ENCODE results near the gene IQUB.
"Not testable (repeated sequence)": the region's sequence is repeated elsewhere in the genome, so short reads cannot be mapped to it uniquely, and the experiment has no call there.

The IQUB gene

DNA sequence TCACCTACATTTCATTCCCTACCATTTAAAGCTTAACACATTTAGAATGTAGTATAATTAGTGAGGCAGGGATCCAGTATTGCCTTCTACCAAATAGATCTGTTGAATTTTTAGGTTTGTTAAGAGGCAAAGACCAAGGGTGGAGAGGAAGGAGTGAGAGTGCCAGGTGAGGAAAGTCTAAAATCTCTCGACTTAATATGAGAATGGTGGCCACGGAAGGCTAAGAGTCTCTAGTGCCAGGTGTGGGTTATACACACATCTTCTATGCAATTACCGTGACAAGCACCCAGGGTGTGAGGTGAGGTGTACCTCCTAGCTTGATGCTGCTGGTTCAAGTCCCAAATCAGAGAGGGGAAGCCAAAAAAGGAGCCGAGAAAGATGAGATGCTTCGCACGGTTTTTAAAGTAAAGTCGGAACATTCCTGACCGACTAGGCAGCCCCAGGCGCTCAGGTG lies 439 bp downstream of the IQUB start:
- POLR2A ChIA-PET = interaction anchor here (1.9 kb wide), 1 partner anchor 24 kb away, joined by 5 read pairs; the partner anchor contains the start of gene NDUFA5
- no peak for DNase-seq (ENCODE audit: extremely low spot score)

DNA sequence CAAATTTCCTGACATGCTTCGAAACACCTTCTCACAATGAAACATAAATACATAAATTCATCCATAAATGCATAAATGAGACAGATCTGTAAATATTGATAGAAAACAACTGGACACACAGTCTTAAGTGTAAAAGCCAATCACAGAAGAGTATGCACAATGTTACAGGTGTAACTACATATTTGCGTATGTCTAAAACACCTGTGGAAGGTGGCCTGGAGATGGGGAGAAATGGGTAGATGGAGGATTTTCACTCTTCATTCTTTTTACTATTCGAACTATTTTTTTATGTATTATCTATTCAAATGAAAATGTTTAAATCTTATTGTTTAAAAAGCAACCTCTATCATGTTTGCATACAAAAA lies 860 bp downstream of the IQUB start:
- TF ChIP-seq BHLHE40 (IDR thresholded peaks at IDR 0.05; ENCODE audit: borderline replicate concordance) (no peak), FOXA1 (IDR thresholded peaks at IDR 0.05) (no peak), LEF1 (IDR thresholded peaks at IDR 0.05; ENCODE audit: borderline replicate concordance) (no peak), SP1 (IDR thresholded peaks at IDR 0.05) (no peak), TARDBP (IDR thresholded peaks at IDR 0.05) (no peak), ELF4 (IDR thresholded peaks at IDR 0.05) (no peak), ZNF384 (IDR thresholded peaks at IDR 0.05) (no peak), FOXM1 (IDR thresholded peaks at IDR 0.05; ENCODE audit: borderline replicate concordance) (no peak), CTBP1 (IDR thresholded peaks at IDR 0.05; ENCODE audit: borderline replicate concordance) (no peak), HDGF (IDR thresholded peaks at IDR 0.05; ENCODE audit: borderline replicate concordance) (no peak), ARNT (IDR thresholded peaks at IDR 0.05) (no peak), FOXK2 (IDR thresholded peaks at IDR 0.05) (no peak), SUZ12 (IDR thresholded peaks at IDR 0.05) (no peak)
- TF ChIP-seq, protein P1, sequence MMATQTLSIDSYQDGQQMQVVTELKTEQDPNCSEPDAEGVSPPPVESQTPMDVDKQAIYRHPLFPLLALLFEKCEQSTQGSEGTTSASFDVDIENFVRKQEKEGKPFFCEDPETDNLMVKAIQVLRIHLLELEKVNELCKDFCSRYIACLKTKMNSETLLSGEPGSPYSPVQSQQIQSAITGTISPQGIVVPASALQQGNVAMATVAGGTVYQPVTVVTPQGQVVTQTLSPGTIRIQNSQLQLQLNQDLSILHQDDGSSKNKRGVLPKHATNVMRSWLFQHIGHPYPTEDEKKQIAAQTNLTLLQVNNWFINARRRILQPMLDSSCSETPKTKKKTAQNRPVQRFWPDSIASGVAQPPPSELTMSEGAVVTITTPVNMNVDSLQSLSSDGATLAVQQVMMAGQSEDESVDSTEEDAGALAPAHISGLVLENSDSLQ (IDR thresholded peaks at IDR 0.05) = no peak
- CTCF ChIA-PET = no interaction called here

More for the DNA sequence above, 439 bp downstream of the IQUB start:
- CTCF ChIA-PET = no interaction called here
- TF ChIP-seq FOXA1 (IDR thresholded peaks at IDR 0.05) (no peak), NFRKB (IDR thresholded peaks at IDR 0.05) (no peak), LEF1 (IDR thresholded peaks at IDR 0.05; ENCODE audit: borderline replicate concordance) (no peak), FOXM1 (IDR thresholded peaks at IDR 0.05; ENCODE audit: borderline replicate concordance) (no peak), L3MBTL2 (conservative IDR thresholded peaks at IDR 0.05) (no peak), BHLHE40 (IDR thresholded peaks at IDR 0.05; ENCODE audit: borderline replicate concordance) (no peak), FOXK2 (IDR thresholded peaks at IDR 0.05) (no peak), CTBP1 (IDR thresholded peaks at IDR 0.05; ENCODE audit: borderline replicate concordance) (no peak), ELF4 (IDR thresholded peaks at IDR 0.05) (no peak), TARDBP (IDR thresholded peaks at IDR 0.05) (no peak), SUZ12 (IDR thresholded peaks at IDR 0.05) (no peak), ZNF384 (IDR thresholded peaks at IDR 0.05) (no peak), HDGF (IDR thresholded peaks at IDR 0.05; ENCODE audit: borderline replicate concordance) (no peak), ARNT (IDR thresholded peaks at IDR 0.05) (no peak), SP1 (IDR thresholded peaks at IDR 0.05) (no peak)
- TF ChIP-seq, protein P1 (IDR thresholded peaks at IDR 0.05) = no peak

DNA sequence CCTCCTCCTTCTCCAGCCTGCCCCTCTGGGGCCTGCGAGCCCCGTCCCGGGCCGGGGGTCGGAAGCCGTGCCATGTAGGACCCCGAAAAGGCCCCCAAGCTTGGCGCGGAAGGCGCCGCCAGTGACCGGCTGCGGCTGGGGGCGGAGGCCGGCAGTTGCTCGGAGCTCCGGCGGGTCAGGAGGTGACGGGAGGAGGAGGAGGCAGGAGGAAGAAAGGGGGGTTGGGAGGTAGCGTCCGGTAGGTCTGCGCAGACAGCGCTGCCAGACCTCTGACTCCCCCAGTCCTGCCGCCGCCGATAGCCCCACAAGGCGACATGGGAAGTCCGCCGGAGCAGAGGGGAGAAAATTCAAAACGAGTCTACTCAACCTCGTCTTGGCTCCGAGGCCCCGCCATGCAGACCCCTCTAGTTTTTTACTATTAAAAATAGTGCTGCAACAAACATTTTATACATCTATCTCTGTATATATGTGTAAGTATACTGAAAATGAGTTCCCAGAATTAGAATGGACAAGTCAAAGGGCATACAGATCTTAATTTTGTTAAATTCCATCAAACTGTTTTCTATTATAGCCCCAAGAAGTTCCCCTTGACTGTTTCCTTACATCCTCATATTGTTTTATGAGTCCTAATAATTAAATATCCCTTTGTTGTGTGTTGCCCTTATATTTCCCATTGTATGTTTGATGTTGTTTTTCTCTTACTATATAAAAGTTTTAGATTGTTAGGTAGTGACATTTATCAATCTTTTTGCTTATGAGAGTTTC lies 1.4 kb downstream of the IQUB start:
- CTCF ChIA-PET = not testable (repeated sequence)
- POLR2A ChIA-PET = interaction anchor here (1.9 kb wide), 1 partner anchor 25 kb away, joined by 5 read pairs; the partner anchor contains the start of gene NDUFA5

More for the DNA sequence above, 860 bp downstream of the IQUB start:
- DNase-seq (ENCODE audit: extremely low spot score) = no peak
- POLR2A ChIA-PET = interaction anchor here (1.9 kb wide), 1 partner anchor 24 kb away, joined by 5 read pairs; the partner anchor contains the start of gene NDUFA5

DNA sequence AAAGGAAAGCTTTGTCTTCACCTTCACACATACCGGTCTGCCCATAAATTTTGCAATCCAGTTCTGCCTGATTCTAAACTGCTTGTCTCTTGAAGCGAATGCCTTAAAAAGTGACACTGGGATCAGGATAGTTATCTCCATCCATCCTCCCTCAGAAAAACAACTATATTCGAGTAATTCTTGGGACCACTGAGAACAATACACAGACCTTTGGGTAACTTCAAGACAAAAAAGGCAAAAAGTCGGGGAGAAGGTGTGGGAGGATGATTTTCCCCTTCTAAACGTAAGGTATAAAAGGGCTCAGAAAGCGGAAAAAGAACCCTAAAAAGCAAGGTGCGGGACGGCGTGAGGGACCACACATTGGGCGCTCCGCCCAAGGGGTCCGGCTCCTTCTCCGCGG lies 2.1 kb downstream of the IQUB start:
- POLR2A ChIA-PET; DNase-seq (ENCODE audit: extremely low spot score); CTCF ChIA-PET: not testable (repeated sequence)

More for the DNA sequence above, 1.4 kb downstream of the IQUB start:
- not testable (repeated sequence) for DNase-seq (ENCODE audit: extremely low spot score)

DNA sequence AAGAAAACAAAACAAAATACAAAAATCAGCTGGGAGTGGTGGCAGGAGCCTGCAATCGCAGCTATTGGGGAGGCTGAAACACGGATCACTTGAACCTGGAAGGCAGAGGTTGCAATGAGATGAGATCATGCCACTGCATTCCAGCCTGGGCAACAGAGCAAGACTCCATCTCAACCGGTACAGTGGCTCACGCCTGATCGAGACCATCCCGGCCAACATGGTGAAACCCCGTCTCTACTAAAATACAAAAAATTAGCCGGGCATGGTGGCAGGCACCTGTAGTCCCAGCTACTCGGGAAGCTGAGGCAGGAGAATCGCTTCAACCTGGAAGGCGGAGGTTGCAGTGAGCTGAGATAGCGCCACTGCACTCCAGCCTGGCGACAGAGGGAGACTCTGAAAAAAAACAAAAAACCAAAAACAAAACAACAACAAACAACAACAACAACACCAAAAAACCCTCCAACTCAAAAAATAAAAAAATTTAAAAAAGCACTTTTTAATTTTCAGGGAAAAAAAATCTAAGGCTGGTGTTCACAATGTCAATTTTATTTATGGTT lies 4.3 kb downstream of the IQUB start:
- POLR2A ChIA-PET; DNase-seq (ENCODE audit: extremely low spot score); CTCF ChIA-PET: not testable (repeated sequence)

DNA sequence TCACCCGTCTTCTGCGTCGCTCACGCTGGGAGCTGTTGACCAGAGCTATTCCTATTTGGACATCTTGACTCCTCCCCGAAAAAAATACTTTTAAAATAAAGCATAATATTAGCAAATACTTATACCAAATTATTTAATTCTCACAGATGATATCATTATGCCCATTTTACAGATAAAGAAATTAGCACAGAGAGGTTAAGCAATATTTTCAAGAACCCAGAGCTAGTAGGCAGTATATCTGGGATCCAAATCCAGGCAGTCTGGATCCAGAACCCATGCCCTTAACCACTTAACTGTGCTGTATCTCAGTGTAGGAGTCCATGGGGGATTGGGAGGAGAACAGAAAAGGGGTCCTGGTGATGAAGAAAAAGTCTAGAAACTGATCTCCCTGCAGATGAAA lies 6.1 kb downstream of the IQUB start:
- no peak for TF ChIP-seq TARDBP (IDR thresholded peaks at IDR 0.05)
- TF ChIP-seq FOXM1 (IDR thresholded peaks at IDR 0.05; ENCODE audit: borderline replicate concordance) = no peak
- no peak for TF ChIP-seq LEF1 (IDR thresholded peaks at IDR 0.05; ENCODE audit: borderline replicate concordance)
- no peak for DNase-seq (ENCODE audit: extremely low spot score)
- ChIA-PET CTCF (interaction anchor here (0.9 to 1.5 kb wide), 2 partner anchors 34 to 36 kb away, joined by 3 read pairs; no protein-coding TSS in a partner anchor), POLR2A (interaction anchor here (0.9 to 1.2 kb wide), 2 partner anchors 29 to 213 kb away, joined by 4 read pairs; partner anchors contain the start of gene NDUFA5)

DNA sequence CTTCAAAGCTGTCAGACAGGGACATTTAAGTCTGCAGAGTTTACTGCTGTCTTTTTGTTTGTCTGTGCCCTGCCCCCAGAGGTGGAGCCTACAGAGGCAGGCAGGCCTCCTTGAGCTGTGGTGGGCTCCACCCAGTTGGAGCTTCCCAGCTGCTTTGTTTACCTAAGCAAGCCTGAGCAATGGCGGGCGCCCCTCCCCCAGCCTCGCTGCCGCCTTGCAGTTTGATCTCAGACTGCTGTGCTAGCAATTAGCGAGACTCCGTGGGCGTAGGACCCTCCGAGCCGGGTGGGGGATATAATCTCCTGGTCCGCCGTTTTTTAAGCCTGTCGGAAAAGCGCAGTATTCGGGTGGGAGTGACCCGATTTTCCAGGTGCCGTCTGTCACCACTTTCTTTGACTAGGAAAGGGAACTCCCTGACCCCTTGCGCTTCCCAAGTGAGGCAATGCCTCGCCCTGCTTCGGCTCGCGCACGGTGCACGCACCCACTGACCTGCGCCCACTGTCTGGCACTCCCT lies 6.6 kb downstream of the IQUB start:
- CTCF ChIA-PET = interaction anchor here (0.7 to 1.5 kb wide), 2 partner anchors 35 to 1410 kb away, joined by 3 read pairs; no protein-coding TSS in a partner anchor
- POLR2A ChIA-PET = interaction anchor here (0.9 to 1.2 kb wide), 2 partner anchors 30 to 214 kb away, joined by 4 read pairs; partner anchors contain the start of gene NDUFA5
- DNase-seq (ENCODE audit: extremely low spot score) = not testable (repeated sequence)
- TF ChIP-seq L3MBTL2 (conservative IDR thresholded peaks at IDR 0.05) = peak; percentile 44

DNA sequence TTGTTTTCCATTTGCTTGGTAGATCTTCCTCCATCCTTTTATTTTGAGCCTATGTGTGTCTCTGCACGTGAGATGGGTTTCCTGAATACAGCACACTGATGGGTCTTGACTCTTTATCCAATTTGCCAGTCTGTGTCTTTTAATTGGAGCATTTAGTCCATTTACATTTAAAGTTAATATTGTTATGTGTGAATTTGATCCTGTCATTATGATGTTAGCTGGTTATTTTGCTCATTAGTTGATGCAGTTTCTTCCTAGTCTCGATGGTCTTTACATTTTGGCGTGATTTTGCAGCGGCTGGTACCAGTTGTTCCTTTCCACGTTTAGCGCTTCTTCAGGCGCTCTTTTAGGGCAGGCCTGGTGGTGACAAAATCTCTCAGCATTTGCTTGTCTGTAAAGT lies 7.9 kb downstream of the IQUB start:
- CTCF ChIA-PET; DNase-seq (ENCODE audit: extremely low spot score); POLR2A ChIA-PET: not testable (repeated sequence)

Data from HEK293T (cell line).